Measurements from ENCODE around the gene SLC39A8. TPM values are rescaled to one million over a fixed set of nuclear protein-coding genes. Genes with fewer than 3 reads are reported as not detected.

SLC39A8 gene
- total RNA-seq, 1 donor from 2014 or later: 7.9 TPM

DNA sequence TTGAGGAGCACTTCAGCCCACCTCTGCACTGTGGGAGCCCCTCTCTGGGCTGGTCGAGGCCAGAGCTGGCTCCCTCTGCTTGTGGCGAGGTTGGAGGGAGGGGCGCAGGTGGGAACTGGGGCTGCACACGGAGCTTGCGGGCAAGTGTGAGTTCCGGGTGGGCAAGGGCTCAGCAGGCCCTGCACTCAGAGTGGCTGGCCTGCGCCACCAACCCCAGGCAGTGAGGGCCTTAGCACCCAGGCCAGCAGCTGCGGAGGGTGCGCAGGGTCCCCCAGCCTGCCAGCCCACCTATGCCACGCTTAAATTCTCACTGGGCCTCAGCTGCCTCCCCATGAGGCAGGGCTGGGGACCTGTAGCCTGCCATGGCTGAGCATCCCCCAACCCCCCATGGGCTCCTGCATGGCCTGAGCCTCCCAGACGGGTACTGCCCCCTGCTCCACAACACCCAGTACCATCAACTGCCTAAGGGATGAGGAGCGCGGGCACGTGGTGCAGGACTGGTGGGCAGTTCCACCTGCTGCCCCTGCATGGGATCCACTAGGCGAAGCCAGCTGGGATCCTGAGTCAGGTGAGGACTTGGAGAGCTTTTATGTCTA is 110.9 kb downstream of the SLC39A8 start:
- Mint-ChIP-seq H3K4me1 (no peaks in the 10 kb centered on the region), H3K36me3 (no peaks in the 10 kb centered on the region), H3K27me3 (ENCODE audit: low read depth) (no peaks in the 10 kb centered on the region), H3K9me3 (no peaks in the 10 kb centered on the region), H3K4me3 (no peak overlapping the region), H3K27ac (no peak overlapping the region)
- TF ChIP-seq, protein P1, sequence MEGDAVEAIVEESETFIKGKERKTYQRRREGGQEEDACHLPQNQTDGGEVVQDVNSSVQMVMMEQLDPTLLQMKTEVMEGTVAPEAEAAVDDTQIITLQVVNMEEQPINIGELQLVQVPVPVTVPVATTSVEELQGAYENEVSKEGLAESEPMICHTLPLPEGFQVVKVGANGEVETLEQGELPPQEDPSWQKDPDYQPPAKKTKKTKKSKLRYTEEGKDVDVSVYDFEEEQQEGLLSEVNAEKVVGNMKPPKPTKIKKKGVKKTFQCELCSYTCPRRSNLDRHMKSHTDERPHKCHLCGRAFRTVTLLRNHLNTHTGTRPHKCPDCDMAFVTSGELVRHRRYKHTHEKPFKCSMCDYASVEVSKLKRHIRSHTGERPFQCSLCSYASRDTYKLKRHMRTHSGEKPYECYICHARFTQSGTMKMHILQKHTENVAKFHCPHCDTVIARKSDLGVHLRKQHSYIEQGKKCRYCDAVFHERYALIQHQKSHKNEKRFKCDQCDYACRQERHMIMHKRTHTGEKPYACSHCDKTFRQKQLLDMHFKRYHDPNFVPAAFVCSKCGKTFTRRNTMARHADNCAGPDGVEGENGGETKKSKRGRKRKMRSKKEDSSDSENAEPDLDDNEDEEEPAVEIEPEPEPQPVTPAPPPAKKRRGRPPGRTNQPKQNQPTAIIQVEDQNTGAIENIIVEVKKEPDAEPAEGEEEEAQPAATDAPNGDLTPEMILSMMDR (IDR thresholded peaks at IDR 0.05; ENCODE audit: unreplicated experiment): no peak
- no peak for DNase-seq (ENCODE audit: low spot score in 2 of 2, unreplicated experiment in 2 of 2)

DNA sequence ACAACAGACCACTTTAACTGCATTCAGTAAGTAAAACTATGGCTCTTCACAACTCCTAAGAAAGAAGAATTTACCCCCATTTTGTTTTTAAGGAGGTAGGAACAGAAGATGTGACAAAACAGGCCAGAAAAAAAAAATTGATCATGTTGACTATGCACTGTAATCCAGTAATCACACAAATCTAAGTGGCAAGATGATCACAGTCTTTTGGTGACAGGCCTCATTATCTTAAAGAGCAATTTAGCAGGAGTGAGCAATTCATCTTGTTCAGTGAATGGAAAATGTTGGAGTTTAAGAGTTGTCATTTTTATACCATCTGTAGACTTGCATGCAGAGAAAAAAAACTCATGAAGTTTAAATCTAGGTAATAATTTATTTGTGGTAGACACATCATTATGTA is 115.1 kb downstream of the SLC39A8 start:
- Mint-ChIP-seq H3K27me3 (ENCODE audit: low read depth) (no peaks in the 10 kb centered on the region), H3K27ac (no peak overlapping the region), H3K4me3 (no peak overlapping the region), H3K9me3 (peaks cover 13% of the 10 kb centered on the region), H3K36me3 (peaks cover 3% of the 10 kb centered on the region), H3K4me1 (no peaks in the 10 kb centered on the region)
- DNase-seq (ENCODE audit: low spot score in 2 of 2, unreplicated experiment in 2 of 2): no peak
- TF ChIP-seq, protein P1 (IDR thresholded peaks at IDR 0.05; ENCODE audit: unreplicated experiment): no peak

DNA sequence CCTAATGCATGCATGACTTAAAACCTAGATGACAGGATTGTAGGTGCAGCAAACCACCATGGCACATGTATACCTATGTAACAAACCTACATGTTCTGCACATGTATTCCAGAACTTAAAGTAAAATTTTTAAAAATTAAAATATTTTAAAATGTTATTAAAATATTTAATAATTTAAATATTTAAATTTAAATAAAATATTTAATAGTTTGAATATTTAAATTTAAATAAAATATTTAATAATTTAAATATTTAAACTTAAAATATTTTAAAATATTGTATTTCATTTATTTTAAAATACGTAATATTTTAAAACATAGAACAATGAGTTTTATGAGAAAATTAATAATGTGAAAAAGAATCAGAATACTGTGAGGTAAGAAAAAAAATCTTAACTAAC is 117.9 kb downstream of the SLC39A8 start:
- H3K9me3 Mint-ChIP-seq: peaks cover 13% of the 10 kb centered on the region
- TF ChIP-seq, protein P1 (IDR thresholded peaks at IDR 0.05; ENCODE audit: unreplicated experiment): no peak
- peaks cover 3% of the 10 kb centered on the region for H3K36me3 Mint-ChIP-seq
- no peaks in the 10 kb centered on the region for H3K27me3 Mint-ChIP-seq (ENCODE audit: low read depth)
- H3K4me3 Mint-ChIP-seq: no peak overlapping the region
- no peak for DNase-seq (ENCODE audit: low spot score in 2 of 2, unreplicated experiment in 2 of 2)
- H3K4me1 Mint-ChIP-seq: no peaks in the 10 kb centered on the region
- H3K27ac Mint-ChIP-seq: no peak overlapping the region

DNA sequence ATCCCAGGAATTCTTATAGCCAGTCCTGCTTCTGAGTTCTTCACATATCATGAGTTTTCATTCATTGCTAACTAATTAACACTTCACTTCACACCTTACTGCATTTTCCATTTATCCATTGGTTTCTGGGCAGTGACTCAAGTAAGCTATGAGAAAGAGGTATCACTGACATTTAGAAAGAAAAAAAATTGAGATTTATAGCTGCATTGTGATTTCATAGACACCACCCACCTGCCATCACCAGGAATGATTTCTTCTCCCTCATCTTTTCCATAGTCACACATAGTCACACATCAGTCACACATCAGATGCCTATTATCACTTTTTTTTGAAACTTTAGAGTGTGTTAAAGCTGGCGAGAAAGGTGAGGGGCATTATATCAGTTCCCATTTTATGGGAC is 121.8 kb downstream of the SLC39A8 start:
- Mint-ChIP-seq H3K27me3 (ENCODE audit: low read depth) (no peaks in the 10 kb centered on the region), H3K27ac (no peak overlapping the region), H3K4me3 (no peak overlapping the region), H3K9me3 (peaks cover 13% of the 10 kb centered on the region), H3K36me3 (peaks cover 3% of the 10 kb centered on the region), H3K4me1 (peaks cover 4% of the 10 kb centered on the region)
- DNase-seq (ENCODE audit: low spot score in 2 of 2, unreplicated experiment in 2 of 2): no peak
- TF ChIP-seq, protein P1 (IDR thresholded peaks at IDR 0.05; ENCODE audit: unreplicated experiment): no peak

DNA sequence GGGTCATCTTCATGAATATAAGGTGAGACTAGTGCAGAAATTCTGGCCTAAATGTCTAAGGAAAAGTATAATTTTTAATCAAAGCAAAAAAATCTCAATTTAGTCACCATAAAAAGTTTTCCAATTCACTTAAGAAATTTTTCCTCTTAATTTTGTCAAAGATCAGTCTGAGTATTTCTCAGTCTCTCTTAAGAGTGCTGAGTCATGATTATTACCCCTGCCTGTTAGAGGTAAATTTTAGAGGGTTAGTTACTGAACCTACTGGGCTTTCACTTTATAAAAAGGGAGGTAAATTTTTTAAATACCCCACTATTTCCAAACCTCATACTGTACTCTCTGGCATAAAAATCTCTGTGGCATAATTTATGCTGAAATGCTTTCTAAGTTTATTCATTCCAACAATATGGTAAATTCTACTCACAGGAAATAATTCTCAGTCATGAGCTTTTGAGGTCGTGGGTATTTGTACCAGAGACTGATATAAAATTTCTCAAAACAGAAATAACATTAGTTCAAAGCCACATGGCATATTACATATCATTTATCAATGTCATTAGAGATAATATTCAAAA is 122.4 kb downstream of the SLC39A8 start:
- Mint-ChIP-seq H3K36me3 (peaks cover 2% of the 10 kb centered on the region), H3K27ac (no peak overlapping the region), H3K4me3 (no peak overlapping the region), H3K4me1 (peaks cover 4% of the 10 kb centered on the region), H3K9me3 (peaks cover 8% of the 10 kb centered on the region), H3K27me3 (ENCODE audit: low read depth) (no peaks in the 10 kb centered on the region)
- TF ChIP-seq, protein P1 (IDR thresholded peaks at IDR 0.05; ENCODE audit: unreplicated experiment): no peak
- DNase-seq (ENCODE audit: low spot score in 2 of 2, unreplicated experiment in 2 of 2): no peak
